Sigmoid colon (tissue), 4 donors: ENCODE results near the gene CDT1.

Experiments
- POLR2AphosphoS5 ChIP-seq, 4 donors: sonication (generic); formaldehyde crosslinking; IDR thresholded peaks; one replicate each; pipeline ENCODE4 v1.6.1; 2017; ENCODE audit warnings: antibody characterized with exemption in 4 of 4
- TF ChIP-seq, protein P1 (sequence below), 4 experiments: fragments of 450-650 bp in 3 of 4; fragments of 200-600 bp in 1 of 4; IDR thresholded peaks; one replicate each; pipeline ENCODE4 v1.5.1; 2016 to 2019; ENCODE audit warnings: antibody characterized with exemption in 4 of 4, mild to moderate bottlenecking in 3 of 4, moderate library complexity in 2 of 4

DNA sequence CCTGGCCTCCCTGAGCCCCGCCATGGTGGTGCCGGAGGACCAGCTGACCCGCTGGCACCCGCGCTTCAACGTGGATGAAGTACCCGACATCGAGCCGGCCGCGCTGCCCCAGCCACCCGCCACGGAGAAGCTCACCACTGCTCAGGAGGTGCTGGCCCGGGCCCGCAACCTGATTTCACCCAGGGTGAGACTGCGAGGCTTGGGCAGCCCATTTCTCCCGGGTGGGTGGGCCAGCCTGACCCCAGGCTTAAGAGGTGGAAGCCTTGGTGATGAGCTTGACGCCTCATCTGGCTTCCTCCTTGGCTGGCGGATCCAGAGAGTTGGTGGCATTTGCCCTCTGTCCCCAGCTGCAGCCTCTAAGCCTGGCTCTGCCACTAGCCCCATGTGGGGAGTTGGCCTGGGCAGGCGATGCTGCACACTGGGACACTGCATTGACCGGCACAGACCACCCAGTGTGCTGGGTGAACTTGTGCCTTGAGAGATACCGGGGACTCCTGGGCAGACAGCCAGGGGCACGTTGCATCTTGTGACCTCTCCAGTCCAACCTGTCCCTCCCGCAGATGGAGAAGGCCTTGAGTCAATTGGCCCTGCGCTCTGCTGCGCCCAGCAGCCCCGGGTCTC is 3.0 kb downstream of the CDT1 start:
- TF ChIP-seq, protein P1, sequence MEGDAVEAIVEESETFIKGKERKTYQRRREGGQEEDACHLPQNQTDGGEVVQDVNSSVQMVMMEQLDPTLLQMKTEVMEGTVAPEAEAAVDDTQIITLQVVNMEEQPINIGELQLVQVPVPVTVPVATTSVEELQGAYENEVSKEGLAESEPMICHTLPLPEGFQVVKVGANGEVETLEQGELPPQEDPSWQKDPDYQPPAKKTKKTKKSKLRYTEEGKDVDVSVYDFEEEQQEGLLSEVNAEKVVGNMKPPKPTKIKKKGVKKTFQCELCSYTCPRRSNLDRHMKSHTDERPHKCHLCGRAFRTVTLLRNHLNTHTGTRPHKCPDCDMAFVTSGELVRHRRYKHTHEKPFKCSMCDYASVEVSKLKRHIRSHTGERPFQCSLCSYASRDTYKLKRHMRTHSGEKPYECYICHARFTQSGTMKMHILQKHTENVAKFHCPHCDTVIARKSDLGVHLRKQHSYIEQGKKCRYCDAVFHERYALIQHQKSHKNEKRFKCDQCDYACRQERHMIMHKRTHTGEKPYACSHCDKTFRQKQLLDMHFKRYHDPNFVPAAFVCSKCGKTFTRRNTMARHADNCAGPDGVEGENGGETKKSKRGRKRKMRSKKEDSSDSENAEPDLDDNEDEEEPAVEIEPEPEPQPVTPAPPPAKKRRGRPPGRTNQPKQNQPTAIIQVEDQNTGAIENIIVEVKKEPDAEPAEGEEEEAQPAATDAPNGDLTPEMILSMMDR (IDR thresholded peaks at IDR 0.05) = no peak
- no peak for TF ChIP-seq POLR2AphosphoS5 (IDR thresholded peaks at IDR 0.05)
